Measurements from ENCODE around the gene QRSL1.
A peak's percentile ranks its signal among the peaks of the same experiment; 100 is the strongest.
"Not testable (repeated sequence)": the region's sequence is repeated elsewhere in the genome, so short reads cannot be mapped to it uniquely, and the experiment has no call there.

Gene QRSL1

DNA sequence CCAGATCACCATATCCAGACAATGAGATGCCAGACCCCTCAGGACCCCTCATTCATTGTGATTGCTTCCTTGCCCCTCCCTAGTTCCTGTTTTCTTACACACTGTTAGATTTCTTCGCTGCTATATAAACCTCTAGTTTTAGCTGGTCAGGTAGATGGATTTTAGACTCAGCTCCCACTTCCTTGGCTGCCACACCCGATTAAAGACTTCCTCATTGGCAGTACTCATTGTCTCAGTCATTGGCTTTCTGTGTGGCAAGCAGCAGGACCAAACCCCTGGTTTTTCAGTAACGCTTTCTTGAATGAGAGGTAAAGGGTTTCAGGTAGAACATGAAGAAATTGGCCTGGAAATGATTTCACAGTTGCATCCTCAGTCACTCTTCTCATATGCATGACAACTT lies 47.9 kb downstream of the QRSL1 start:
- no peak for DNase-seq (ENCODE audit: low spot score)

DNA sequence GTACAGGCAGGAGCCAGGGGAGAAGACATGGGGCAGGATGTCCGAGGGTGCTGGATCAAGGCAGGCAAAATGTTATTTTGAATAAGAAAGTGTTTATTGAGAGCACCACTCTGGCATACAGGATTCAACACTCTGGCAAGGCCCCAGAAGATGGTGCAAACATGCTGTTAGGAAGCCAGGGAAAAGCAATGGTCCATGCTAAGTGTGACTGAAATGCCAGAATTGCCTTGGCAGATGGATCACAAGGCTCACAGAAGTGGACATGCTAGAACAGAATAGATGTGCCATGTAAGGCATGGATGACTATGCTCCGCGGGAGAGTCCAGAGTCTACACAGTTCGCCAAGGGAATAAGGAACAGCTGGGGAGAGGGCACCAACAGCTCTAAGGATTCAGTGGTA lies 54.6 kb downstream of the QRSL1 start:
- DNase-seq (ENCODE audit: low spot score): no peak

DNA sequence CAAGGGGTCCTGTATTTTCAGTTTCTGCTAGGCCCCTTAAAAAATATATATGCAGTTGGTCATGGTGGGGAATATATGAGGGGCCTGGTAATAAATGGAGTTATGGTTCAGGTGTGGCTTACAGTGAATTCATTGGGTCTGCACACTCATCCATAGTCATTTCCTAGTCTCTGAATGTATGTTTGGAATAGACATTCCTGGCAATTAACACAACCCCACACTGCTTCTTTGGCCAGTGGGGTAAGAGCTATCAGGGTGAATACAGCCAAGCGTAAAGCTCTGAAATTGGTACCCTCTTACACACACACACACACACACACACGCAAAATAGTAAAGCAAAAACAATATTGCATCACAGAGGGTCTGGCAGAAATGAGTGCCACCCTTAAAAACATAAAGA lies 56.5 kb downstream of the QRSL1 start:
- DNase-seq (ENCODE audit: low spot score): no peak

DNA sequence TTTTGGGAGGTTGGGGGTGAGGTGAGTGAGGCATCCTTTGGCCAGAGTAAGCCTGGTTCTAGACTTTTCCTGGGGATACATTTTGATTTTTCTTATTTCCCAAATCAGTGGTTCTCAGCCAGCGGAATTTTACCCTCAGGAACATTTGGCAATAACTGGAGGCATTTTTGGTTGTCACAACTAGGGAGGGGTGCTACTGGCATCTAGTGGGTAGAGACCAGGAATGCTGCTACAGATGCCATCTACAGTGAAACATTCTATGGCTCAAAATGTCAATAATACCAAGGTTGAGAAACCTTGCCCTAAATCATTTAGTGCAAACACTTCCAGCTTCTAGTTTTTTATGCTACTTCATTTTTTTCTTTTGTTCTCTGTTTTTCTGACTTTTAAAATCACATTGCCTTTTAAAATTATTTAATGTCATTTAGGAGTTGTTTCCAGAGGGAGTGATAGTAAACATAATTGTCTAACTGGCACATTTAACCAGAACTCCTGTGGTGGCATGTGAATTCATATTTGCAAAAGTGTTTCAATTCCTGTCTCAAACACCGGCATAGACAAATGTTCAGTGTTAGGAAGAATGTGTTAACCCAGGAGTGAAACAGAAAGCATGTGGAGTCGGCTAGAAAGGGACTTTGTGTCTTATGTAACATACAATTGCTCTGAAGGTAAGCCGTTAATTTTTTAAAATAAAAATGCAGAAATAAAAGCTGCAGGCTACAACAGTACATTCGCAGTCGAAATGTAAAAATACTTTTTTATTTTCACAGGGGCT lies 59.0 kb downstream of the QRSL1 start:
- DNase-seq (ENCODE audit: low spot score): no peak

DNA sequence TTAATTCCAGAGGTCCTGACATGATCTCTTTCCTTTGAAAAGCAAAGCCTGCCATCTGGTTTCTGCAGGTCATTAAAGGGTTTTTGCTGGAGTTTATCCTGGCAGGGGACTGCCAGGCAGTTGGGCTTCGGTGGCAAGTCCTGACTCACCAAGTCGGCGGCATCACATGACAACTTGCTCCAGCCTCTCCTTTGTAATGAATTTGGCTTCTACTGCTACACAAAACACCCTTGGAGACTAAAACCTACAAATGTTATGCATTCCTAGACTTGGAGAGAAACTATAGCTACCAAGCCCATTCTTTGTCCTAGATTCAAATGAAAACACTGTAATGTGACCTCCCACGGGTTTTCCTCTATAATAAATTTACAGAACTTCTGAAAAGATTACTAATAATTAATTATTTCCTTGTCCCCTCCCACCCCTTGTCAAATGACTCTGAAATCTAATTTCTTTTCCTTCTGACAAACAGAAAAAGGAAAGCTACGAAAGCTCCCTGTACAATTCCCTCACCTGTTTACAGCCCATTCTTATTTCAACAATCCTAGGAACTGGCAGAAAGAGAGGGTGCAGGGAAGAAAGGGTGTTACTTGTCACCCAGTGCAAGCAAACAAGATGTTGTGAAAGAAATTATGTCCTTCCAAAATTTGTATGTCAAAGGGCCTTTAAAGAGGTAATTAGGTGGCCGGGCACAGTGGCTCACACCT lies 62.9 kb downstream of the QRSL1 start:
- DNase-seq (ENCODE audit: low spot score): no peak

DNA sequence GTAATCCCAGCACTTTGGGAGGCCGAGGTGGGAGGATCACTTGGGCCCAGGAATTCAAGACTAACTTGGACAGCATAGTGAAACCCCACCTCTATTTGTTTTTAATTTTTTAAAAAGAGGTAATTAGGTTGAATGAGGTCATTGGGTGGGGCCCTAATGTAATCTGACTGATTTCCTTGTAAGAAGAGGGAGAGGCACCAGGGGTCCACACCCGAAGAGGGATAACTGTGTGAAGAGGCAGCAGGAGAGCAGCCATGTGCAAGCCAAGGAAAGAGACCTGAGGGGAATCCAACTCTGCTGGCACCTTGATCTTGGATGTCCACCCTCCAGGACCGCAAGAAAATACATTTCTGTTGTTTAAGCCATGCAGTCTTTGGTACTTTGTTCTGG lies 63.4 kb downstream of the QRSL1 start:
- peak; percentile 21 for DNase-seq (ENCODE audit: low spot score)

DNA sequence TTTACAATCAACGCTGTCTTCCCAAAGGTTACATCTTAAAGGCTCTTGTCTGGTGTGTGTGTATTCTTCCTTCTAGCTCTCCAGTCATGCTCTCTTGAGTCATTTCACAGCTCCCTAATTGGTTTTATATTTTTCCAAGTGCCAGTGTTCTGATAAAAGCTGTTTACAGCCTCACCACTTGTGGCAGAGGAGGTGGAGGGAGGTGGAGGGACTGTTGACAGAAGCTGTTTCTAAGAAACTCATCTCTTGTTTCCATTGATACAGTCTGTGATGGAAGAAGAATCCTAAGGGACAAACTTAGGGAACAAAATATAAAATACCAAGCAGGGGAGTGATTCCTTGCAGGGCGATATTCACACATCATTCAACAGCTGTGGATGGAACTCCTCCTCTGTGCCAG lies 64.0 kb downstream of the QRSL1 start:
- peak; percentile 24 for DNase-seq (ENCODE audit: low spot score)

DNA sequence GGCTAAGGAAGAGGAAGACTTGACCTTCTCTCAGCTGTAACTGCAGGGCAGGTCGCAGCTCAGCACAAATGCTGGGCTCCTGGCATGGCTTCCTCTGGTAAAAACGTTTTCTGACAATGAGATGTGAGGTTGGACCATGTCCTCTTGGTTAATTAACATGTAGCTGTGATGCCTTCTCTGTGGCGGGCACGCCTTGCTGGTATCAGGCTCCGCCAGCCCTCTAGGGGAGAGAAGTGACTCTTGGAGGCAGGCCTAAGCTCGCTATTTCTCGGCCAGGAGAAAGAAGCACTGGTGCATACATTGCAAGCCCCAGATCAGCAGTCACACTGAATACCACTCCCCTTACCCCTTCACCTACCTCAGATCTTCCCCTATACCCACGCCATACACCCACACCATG lies 65.0 kb downstream of the QRSL1 start:
- peak; percentile 33 for DNase-seq (ENCODE audit: low spot score)

DNA sequence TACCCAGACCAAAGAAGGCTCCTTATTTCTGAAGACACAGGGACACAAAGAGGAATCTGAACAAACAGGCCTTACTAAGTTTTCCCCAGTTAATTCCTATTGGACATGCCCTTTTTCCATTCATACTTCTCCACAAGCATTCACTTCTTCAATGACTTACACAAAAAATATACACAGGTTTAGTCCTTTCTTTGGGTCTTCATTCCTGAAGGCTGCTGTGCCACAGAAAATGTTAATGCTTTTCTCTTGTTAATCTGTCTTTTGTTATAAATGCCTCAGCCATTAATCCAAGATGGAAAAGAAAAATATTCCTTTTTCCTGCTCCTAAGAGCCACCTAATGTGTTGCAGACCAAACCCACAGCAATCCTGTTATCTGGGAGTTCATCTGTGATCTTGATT lies 71.2 kb downstream of the QRSL1 start:
- no peak for DNase-seq (ENCODE audit: low spot score)

DNA sequence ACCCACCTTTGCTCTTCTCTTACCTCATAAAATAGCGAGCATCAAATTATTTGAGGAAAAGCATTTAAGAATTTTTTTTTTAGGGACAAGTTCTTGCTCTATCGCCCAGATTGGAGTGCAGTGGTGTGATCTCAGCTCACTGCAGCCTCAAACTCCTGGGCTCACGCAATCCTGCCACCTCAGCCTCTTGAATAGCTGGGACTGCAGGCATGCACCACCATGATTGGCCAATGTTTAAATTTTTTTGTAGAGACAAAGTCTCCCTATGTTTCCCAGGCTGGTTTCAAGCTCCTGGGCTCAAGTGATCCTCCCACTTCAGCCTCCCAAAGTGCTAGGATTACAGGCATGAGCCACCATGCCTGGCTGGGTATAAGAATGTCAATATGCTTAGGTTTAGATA lies 71.8 kb downstream of the QRSL1 start:
- not testable (repeated sequence) for DNase-seq (ENCODE audit: low spot score)

DNA sequence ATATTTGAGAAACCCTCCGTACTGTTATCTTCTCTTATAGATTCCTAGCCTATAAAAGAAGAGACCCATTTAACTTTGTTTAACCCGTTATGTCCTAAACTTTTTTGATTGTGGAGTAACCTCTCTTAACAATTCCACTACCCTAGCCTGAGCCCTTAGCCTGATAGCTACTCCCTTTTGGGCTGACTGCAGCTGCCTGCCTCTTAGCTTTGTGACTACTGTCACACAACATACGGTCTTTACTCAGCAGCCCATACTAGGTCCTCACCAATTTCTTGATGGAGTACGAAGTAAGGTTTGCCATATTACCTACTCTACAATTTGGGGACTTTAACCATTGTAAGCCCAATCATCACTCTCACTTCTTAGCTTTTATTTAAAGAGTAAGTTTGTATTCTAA lies 72.7 kb downstream of the QRSL1 start:
- DNase-seq (ENCODE audit: low spot score): no peak

DNA sequence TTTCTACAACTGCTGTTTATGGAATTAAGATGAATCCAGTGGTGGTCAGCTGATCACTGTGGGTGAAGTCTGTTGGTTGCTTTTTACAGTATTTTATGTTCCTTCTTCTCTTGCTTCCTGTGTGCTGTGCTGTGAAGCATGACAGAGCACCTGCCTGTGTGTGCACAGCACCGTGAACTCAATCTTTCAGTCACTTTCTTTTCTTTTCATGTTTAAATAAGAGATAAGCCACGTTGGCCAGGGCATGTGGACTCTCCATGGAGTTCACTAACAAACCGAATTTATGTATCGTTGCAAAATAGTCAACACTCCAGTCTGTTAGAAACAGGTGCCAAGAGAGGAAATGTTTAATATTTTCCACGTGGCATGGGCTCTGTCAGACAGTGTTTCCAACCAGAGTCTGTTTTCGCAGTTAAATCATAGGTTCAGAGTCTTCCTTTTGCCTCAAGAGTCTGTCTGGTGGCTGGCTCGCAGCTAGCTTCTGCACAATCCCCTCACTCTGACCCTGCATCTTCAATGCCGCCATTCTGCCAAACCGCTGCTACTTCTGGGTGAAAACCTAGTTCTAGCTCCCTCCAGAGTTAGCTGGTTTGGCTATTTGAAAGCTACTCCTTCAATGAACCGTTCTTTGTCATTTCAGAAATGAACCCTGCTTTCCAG lies 73.2 kb downstream of the QRSL1 start:
- DNase-seq (ENCODE audit: low spot score): no peak

DNA sequence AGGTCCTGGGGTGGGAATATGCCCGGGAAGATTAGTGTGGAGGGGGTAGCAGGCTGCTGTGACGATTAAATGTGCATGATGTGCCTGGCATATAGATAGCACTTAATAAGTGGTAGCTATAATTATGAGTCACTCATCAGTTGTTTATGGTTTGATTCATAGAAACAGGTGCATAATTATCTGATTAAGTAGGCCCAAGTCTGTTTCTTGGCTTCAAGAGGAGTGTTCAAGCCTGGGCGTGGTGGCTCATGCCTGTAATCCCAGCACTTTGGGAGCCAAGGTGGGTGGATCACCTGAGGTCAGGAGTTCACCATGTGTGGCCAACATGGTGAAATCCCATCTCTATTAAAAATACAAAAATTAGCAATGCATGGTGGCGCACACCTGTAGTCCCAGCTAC lies 74.9 kb downstream of the QRSL1 start:
- DNase-seq (ENCODE audit: low spot score): no peak

DNA sequence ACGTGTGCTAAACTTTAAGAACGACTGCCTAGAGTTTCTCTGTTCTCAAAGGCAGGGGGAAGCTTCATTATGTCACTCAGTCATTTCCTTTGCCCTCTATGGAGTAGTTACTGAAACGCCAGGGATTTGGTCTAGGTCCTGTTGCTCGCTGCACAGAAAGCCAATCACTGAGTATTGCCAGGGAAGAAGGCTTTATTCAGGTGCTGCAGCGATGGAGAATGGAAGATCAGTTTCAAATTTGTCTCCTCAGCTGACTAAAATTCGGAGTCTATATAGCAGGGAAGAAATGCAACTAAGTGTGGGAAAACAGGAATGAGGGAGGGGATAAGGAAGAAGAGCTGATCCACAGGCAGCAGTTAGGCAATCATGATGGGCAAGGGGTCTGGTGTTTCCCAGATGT lies 75.8 kb downstream of the QRSL1 start:
- no peak for DNase-seq (ENCODE audit: low spot score)

DNA sequence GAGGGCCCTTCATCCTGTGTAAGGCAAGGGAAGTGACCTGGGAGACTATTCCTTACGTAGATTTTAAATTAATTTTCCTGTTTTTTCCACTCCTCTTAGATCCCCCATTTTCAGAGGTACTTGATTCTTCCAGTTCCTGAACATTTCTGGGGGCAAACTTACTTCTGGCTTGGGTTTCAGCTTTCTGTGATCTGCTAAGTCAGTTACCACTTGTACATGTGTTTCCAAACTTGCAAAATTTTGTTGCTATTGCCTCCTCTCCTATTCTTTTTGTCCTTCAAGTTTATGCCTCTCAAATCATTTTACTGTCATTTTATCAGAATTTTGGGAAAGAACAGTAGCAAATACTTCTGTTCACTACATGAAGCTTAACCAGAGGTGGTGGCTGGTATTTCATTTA lies 81.2 kb downstream of the QRSL1 start:
- no peak for DNase-seq (ENCODE audit: low spot score)

DNA sequence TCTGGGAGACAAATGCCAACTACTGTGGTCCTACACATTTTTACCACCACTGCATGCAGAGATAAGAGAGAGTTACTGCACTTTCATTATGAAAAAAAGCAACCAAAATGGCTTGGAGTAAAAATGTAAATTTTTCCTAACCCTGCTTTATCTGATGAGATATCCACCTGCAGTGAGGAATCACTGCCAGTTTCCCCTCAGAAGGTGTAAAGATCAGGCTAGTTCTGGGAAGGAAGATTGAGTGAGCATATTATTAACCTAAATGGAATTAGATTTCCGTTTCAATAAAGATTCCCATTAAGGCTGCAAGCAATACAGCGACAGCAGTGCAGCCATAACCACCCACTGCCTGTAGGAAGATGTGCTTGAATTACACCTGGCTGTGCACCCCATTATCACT lies 84.9 kb downstream of the QRSL1 start:
- DNase-seq (ENCODE audit: low spot score): no peak

DNA sequence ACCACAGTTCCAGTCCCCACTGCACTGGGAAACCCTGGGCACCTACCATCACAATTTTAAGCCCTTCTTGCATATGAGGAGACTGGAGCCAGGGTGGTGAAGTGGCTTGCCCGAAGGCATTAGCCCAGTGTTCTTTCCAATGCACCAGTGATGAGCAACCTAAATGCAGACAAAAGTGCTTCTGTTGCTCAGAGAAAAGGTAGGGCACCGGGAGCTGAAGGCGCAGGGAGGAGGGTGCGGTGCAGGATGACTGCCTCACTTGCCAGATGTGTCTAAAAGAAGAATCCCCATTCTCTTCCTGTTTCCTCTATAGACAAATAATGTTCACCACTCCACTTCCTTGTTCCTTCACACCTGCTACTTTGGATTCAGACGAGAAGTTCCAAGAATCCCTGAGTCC lies 86.5 kb downstream of the QRSL1 start:
- DNase-seq (ENCODE audit: low spot score): no peak

DNA sequence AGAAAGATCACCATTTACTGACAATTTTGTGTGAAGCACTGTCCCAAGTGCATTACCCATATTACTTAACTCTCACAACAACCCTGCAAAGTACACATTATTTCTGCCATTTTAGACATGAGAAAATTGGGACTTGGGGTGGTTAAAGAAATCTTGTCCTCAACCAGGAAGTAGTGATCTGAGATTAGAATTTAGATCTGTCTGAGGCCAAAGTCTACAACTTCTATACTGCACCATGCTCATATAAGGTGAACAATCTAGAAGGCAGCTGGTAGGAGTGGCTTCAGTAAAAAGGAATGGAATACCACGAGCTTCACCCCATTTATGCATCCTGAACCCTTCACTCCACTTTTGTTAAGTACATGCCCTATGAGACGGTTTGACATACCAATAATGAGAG lies 87.6 kb downstream of the QRSL1 start:
- DNase-seq (ENCODE audit: low spot score): no peak
